GM06990 (cell line): ENCODE measurements around the gene ARHGAP11A.

Experiments
- DNase-seq: peaks from one replicate; pipeline ENCODE4 v3.0.0-alpha.2; 2011; ENCODE audit not compliant: insufficient read length; ENCODE audit errors: extremely low read depth
- H3K27me3 ChIP-seq: replicated peaks from 2 replicates; pipeline ENCODE4 v1.6.0; 2011; ENCODE audit warnings: low read length; ENCODE audit not compliant: control insufficient read depth, insufficient read depth
- H3K36me3 ChIP-seq: 2 replicates; pipeline ENCODE4 v1.5.1; 2011; ENCODE audit warnings: low read length; ENCODE audit not compliant: control insufficient read depth, insufficient read depth
- H3K4me3 ChIP-seq: replicated peaks from 2 replicates; pipeline ENCODE4 v1.5.1; 2011; ENCODE audit warnings: low read depth, mild to moderate bottlenecking, control low read depth, low read length
- TF ChIP-seq, protein P1 (sequence below): IDR thresholded peaks from 2 replicates; pipeline ENCODE4 v1.5.1; 2011; ENCODE audit warnings: low read length, control low read depth, mild to moderate bottlenecking, inconsistent platforms; ENCODE audit not compliant: insufficient read depth, poor library complexity, severe bottlenecking

Gene ARHGAP11A

DNA sequence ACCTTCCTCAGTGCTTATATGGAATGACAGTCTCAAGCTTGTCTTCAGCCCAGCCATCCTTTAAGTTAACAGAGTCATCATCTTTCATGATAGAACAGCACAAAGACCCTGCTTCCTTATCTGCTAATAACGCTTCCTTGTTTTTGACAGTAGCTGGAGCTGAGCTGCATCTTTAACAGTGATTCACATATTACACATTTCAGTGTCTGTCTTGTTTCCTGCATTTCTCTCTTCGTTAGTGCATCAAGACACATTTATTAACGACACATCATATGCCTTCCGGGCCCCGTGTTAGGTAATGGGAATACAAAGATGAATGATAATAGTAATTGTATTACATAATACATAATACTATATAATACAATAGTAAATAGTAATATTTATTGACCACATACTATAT is 72.3 kb downstream of the ARHGAP11A start:
- H3K4me3 ChIP-seq, result no peak overlapping the region
- H3K27me3 ChIP-seq, result no peaks in the 10 kb centered on the region
- H3K36me3 ChIP-seq, result no peaks in the 10 kb centered on the region
- no peak for DNase-seq
- TF ChIP-seq, protein P1, sequence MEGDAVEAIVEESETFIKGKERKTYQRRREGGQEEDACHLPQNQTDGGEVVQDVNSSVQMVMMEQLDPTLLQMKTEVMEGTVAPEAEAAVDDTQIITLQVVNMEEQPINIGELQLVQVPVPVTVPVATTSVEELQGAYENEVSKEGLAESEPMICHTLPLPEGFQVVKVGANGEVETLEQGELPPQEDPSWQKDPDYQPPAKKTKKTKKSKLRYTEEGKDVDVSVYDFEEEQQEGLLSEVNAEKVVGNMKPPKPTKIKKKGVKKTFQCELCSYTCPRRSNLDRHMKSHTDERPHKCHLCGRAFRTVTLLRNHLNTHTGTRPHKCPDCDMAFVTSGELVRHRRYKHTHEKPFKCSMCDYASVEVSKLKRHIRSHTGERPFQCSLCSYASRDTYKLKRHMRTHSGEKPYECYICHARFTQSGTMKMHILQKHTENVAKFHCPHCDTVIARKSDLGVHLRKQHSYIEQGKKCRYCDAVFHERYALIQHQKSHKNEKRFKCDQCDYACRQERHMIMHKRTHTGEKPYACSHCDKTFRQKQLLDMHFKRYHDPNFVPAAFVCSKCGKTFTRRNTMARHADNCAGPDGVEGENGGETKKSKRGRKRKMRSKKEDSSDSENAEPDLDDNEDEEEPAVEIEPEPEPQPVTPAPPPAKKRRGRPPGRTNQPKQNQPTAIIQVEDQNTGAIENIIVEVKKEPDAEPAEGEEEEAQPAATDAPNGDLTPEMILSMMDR, result no peak

DNA sequence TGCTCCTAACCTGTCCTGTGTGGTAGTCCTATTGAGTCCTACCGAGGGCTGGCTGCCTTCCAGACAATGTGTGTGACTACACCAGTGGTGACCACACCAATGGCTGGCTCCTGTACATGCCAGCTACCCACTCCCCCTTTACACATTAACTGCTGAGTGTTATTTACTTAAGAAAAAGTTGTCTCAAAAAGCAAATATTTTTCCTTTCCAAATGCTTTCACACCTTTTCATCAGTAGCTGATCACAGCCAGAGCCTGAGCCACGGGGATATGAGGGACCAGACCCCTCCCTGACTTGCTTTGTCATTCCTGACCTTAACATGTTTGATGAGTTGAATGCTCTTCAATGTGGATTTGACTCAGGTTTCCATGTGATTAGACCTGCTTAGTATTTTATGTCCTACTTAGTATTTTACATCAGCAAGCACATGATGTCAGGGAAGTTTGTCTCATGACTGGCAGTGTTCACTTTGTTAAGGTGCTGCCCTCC is 72.9 kb downstream of the ARHGAP11A start:
- Histone ChIP-seq H3K4me3 (no peak overlapping the region), H3K36me3 (no peaks in the 10 kb centered on the region), H3K27me3 (no peaks in the 10 kb centered on the region)
- DNase-seq, result no peak
- TF ChIP-seq, protein P1, result no peak
